NOMO-1 (cell line): ENCODE measurements around the gene HS3ST3B1.

Source experiments
- DNase-seq, 2 experiments: peaks; one replicate each; lab custom pipeline; 2025; ENCODE audit not compliant: unreplicated experiment in 2 of 2; lab: John Stamatoyannopoulos, UW

The HS3ST3B1 gene

GRCh38 chr17:14300575-14301278 is at the start of gene HS3ST3B1:
Gene HS3ST3B1 (plus strand): TSS chr17:14301081. CDS start chr17:14301519, 438 bp downstream.
- peak; percentile 97 to 99 for DNase-seq

GRCh38 chr17:14261406-14261805 is 39.5 kb upstream of the HS3ST3B1 start:
- no peak for DNase-seq

GRCh38 chr17:14268264-14268663 is 32.6 kb upstream of the HS3ST3B1 start:
- DNase-seq, result no peak

DNA sequence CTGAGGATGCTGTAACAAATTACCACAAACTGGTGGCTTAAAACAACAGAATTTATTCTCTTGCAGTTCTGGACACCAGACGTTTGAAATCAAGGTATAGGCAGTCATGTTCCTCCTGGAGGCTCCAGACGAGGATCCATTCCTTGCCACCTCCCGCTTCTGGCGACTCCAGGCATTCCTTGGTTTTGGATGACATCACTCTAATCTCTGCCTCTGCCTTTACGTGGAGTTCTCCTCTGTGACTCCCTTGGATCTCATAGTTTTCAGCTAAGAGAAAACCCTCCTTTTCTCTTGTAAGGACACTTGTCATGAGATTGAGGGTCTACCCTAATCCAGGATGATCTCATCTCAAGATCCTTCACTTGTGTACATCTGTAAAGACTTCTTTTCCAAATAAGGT is 31.4 kb upstream of the HS3ST3B1 start:
- no peak for DNase-seq

DNA sequence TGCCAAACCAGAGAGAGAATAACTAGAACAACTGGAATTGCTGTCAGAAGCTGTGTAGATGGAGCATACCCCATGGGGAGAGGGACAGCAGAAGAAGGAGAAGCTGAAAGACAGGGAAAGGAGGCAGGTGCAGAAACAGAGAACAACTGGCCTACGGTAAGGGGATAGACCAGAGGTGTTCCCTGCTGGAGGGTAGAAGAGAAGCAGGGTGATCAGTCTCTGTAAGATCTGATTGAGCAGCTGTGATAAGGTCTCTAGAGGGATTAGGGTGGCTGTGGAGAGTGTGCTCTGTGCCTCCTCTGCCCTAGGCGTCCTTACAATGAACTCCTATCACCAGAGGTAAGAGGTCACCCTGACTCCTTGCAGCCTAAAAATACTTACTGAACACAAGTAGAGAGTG is 30.4 kb upstream of the HS3ST3B1 start:
- no peak for DNase-seq

- DNase-seq, result no peak
Observed at GRCh38 chr17:14276535-14277250, 24.2 kb upstream of the HS3ST3B1 start.

- DNase-seq, result no peak
Observed at GRCh38 chr17:14281530-14281929, 19.4 kb upstream of the HS3ST3B1 start.

DNA sequence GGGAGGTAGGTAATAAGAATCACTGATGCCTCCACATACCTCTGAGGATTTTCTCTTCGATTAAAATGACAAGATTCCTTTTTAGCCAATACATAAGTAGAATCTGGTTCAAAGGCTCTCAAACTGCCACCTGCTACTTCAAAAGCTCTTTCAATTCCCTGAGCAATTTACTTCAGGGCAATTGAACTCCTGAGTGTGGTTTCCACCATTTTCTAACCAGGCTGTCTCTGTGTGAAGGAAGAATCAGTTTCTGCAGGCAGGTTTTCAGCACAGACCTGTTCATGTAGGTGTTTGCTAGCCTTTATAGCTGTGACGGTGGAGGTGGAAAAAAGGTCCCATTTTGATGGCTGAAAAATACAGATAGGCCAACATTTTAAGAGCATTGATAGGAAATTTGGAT is 18.2 kb upstream of the HS3ST3B1 start:
- no peak for DNase-seq

DNA sequence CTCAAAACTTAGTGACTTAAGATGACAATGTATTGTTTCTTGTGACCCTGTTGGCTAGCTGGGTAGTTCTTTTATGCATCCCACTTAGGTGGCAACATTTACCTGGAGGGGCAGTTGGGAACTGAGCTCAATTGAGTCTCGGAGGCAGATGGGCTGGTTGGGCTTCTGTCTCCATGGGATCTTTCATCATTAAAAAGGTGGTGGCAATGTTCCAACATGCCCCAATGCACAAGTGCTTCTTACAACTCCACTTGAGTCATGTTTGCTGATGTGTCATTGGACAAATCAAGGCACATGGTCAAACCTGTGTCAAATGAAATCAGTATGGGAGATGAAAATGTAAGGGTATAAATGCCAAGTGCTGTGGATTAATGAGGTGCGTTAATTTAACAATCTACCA is 11.7 kb upstream of the HS3ST3B1 start:
- DNase-seq, result no peak

GRCh38 chr17:14294876-14295275 is 6.0 kb upstream of the HS3ST3B1 start:
- DNase-seq, result no peak

- no peak for DNase-seq
Observed at GRCh38 chr17:14295676-14296075, 5.2 kb upstream of the HS3ST3B1 start.

- no peak for DNase-seq
Observed at GRCh38 chr17:14296166-14296910, 4.5 kb upstream of the HS3ST3B1 start.

DNA sequence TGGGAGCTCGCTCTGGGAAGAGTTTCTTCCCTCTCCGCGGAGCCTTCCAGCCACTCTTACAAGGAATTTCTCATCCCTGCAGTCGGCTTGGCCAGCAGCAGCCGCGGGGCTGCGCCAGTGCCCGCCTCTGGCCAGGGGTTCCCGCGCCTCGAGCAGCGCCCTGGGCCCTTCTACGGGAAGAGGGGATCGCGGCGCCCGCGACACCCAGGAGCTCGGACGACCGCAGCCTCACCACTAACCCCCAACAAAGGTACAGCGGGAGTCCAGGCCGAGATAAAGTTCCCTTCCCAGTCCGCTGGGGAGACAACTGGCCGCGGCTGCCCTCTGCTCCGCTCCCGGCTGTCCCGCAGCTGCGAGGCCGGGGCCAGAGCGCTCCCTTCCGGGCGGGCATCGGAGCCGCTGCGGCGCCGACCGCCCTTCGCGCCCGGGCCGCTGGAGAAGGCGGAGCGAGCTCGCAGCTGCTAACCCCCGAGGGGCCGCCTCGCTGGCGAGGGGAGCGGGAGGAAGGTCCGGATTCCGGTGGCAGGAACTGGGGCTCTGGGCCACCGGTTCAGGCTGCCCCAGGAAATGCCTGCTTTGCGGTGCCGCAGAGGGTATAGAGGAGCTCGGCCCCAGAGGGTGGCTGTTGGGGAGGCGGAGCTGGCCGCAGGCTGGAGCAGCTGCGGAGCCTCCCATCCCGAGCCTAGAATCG is 3.6 kb upstream of the HS3ST3B1 start:
- peak in 1 of 2 experiments; percentile 7 for DNase-seq

DNA sequence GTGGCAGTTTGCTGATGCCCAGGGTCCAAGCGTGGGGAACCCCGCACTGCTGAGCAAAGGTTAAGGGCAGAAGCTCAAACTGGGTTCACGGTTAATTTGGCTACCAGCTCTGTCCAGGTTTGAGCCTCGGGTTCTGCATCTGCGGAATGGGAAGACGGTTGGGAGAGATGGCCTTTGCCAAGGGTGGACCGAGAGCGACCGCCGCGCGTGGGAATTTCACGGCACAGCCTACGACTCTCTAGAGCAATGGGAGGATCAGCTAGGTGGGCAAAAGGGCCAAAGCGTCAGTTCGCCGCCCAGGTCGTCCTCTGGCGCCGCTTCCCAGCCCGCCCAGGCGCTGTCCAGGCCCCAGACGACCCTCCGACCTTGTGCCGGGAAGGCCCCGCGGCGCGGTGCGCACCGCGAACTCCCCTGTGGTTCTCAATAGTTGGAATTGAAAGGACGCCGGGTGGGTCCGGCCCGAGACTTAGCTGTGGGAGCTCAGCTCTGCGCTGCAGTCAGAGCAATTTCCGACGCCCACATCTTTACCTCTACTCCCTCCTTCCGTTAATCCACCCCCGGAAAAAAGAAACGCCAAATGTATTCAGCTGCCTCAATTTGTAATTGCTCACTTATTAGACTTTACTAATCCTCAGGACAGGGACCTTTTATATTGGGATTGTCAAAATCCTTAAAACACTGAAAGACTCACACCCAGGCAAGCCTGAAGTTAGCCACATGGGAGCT is 2.5 kb upstream of the HS3ST3B1 start:
- DNase-seq, result no peak

GRCh38 chr17:14298947-14299279 is 2.0 kb upstream of the HS3ST3B1 start:
- peak in 1 of 2 experiments; percentile 11 for DNase-seq

DNA sequence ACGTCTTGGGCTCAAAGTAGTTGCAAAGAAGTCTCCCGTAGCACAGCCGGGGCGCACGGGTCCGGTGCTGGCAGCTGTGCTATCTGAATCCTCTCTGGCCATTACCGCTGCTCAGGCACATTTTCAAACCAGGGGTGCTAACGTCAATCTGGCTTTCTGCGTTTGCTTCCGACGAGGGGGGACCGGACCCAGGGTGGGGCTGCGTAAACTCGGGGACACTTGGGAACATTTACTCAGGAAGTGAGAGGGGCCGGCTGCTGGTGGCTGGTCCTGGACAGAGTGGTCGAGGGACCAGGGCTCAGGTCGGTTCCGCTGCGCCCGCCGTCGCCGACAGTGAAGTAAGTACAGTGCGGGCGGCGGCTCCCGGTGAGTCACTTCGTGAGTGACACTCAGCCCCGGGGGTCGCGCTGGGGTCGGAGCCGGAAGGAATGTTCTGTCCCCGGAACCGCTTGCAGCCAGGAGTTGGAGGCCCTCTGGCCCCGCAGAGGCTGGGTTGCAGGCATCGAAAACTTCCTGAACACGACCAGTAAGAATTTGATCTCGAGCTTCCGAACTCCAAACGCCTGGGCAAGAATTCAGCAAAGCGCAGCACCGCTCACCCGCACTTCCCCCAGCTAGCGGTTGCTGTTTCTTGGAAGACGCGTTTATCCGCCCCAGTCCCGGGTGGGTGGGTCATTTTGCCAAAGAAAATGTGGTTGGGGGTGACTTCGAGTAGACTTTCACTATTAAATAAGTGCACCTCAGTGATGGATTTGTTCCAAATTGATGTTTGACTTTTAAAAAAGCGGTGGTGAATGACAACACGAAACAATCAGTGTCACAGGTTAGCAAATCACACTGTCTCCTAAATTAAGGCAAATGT is 1.4 kb upstream of the HS3ST3B1 start:
- DNase-seq, result peak; percentile 8 to 23

DNA sequence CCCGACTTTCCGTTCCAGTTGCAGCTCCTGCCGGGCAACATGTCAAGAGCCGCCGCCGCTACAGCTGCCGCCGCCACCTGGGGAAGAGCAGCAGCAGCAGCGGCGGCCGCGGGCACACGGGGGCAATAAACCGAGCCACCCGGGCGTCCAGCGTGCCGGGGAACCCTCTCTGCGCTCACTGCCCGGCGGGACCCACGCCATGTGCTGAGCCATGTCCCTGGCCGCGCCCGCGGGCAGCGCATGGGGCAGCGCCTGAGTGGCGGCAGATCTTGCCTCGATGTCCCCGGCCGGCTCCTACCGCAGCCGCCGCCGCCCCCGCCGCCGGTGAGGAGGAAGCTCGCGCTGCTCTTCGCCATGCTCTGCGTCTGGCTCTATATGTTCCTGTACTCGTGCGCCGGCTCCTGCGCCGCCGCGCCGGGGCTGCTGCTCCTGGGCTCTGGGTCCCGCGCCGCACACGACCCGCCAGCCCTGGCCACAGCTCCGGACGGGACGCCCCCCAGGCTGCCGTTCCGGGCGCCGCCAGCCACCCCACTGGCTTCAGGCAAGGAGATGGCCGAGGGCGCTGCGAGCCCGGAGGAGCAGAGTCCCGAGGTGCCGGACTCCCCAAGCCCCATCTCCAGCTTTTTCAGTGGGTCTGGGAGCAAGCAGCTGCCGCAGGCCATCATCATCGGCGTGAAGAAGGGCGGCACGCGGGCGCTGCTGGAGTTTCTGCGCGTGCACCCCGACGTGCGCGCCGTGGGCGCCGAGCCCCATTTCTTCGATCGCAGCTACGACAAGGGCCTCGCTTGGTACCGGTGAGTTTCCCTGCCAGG is 604 bp downstream of the HS3ST3B1 start:
- peak in 1 of 2 experiments; percentile 45 for DNase-seq

GRCh38 chr17:14302091-14302430 is 1.2 kb downstream of the HS3ST3B1 start:
- peak; percentile 36 to 40 for DNase-seq
